Measurements from ENCODE around the gene ACAT2.
A peak's percentile ranks its signal among the peaks of the same experiment; 100 is the strongest.

ACAT2 gene

DNA sequence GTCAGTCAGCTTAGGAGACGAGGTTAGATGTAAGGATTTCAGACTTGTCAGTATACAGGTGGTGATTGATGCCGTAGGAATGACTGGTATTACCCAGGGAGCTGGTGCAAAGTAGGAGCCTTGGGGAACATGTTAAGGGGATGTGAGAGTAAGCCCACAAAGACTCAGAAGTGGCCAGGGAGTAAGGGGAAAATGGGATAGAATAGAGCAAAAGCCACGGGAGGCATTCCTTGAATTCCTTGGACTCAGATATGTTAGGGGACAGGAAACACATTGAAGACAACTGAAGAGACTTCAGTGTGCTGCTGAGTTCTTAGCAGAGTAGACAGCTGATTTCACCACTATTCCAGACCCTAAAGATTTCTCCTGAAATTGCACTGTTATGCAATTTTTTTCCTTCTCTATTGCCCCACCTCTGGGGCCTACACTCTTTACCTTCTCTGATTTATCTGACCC, 1.2 kb upstream of the ACAT2 start:
- Histone ChIP-seq H3K9ac (ENCODE audit: low read length) (no peak overlapping the region), H3K4me2 (ENCODE audit: low read length) (peak overlapping the region; percentile 42), H4K8ac (ENCODE audit: low read depth, low read length) (no peak overlapping the region), H4K12ac (ENCODE audit: low read depth, low read length) (no peak overlapping the region), H2BK5ac (ENCODE audit: low read depth, low read length, poor library complexity) (peak overlapping the region; percentile 66), H4K91ac (ENCODE audit: low read depth, low read length) (no peak overlapping the region), H3K79me1 (ENCODE audit: low read length) (peaks cover 20% of the 10 kb centered on the region), H3K27me3 (ENCODE audit: insufficient read depth, low read length) (no peaks in the 10 kb centered on the region), H3K4ac (ENCODE audit: low read depth, low read length) (no peak overlapping the region), H3K4me3 (ENCODE audit: low read depth, low read length) (no peak overlapping the region), H3K36me3 (ENCODE audit: control insufficient read depth in 1 of 2, insufficient read depth in 2 of 2, low read length in 2 of 2) (peaks cover 24 to 38% of the 10 kb centered on the region in 2 experiments), H2BK120ac (ENCODE audit: insufficient read depth, low read length, poor library complexity) (no peak overlapping the region), H2BK12ac (ENCODE audit: low read length) (no peak overlapping the region), H3K9me3 (ENCODE audit: insufficient read depth, low read depth, low read length) (no peaks in the 10 kb centered on the region), H3K27ac (ENCODE audit: low read depth, low read length) (peak overlapping the region; percentile 94), H3K14ac (ENCODE audit: low read length) (no peak overlapping the region), H3K79me2 (ENCODE audit: control insufficient read depth, insufficient read depth, low read length, poor library complexity) (peaks cover 14% of the 10 kb centered on the region), H2AFZ (ENCODE audit: insufficient read depth, low read length, poor library complexity) (no peak overlapping the region), H2AK5ac (ENCODE audit: low read length) (no peak overlapping the region), H3K4me1 (ENCODE audit: control insufficient read depth in 1 of 2, insufficient read depth in 2 of 2, low read length in 2 of 2) (peaks cover 18 to 33% of the 10 kb centered on the region in 2 experiments), H3K18ac (ENCODE audit: low read length) (no peak overlapping the region), H3K23ac (ENCODE audit: low read length) (no peak overlapping the region)
- WGBS (ENCODE audit: extremely low coverage, insufficient coverage, insufficient read length) = no CpG with 5 or more reads among the region's 3 CpGs
- peak; percentile 66 to 87 for DNase-seq

DNA sequence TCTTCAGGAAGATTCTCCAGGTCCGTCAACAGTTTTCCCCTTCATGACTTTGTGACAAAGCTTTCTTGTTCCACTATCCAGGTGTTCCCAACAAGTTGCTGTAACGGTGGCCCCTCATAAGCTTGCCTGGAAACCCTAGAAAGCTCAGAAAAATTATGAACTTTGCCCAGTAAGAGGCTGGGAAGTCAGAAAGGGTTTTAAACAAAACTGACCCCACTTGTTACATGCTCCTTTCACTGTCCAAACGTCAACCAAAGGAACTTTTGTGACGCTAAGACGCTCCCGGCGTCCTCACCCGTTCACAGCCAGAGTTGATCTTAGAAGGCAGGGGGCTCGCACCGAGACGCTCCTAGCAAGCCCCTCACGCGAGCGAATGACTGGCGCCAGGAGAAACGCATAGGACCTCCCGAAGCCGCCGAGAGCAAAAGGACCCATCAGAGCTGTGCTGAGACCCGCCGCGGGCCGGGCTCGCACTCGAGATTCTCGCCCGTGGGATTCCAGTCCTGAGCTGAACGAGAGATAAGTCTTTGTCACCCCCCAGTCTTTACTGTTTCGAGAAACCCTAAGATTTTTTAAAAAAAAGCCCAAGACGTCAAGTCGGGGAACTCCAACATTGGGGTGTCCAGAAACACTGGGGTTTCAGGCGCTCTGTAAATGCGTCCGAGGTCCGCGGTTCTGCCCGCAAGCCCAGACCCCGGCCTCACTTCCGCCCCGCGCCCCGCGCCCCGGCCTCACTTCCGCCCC, 544 bp upstream of the ACAT2 start:
- Histone ChIP-seq H3K23ac (ENCODE audit: low read length) (no peak overlapping the region), H3K79me1 (ENCODE audit: low read length) (peaks cover 20% of the 10 kb centered on the region)

DNA sequence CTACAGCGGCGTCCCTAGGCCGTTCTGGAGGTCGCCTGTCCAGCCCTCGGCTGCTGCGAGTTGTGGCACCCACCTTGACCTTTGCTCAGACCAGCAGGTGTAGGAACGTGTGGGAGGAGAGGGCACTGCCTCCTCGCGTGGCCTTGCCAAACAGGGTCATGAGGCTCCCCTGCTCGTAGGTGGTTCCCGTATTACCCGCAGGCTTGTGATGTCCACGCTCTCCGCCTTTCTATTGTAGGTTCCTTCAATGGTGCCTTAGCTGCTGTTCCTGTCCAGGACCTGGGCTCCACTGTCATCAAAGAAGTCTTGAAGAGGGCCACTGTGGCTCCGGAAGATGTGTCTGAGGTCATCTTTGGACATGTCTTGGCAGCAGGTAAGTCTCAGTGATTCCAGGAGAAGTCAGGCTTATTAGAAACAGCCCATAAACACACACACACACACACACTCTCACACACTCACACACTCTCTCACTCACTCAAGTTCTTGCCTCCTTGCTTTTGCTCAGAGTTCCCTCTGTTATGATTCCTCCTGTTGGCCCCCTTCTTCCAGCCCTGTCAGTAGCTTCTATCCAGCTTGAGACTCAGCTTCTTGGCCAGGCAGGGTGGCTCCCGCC, 942 bp downstream of the ACAT2 start:
- peaks cover 14% of the 10 kb centered on the region for H3K79me2 ChIP-seq (ENCODE audit: control insufficient read depth, insufficient read depth, low read length, poor library complexity)
- H3K79me1 ChIP-seq (ENCODE audit: low read length) = peaks cover 20% of the 10 kb centered on the region
- peak overlapping the region; percentile 33 for H4K8ac ChIP-seq (ENCODE audit: low read depth, low read length)
- H3K4me3 ChIP-seq (ENCODE audit: low read depth, low read length) = peak overlapping the region; percentile 84
- H3K4ac ChIP-seq (ENCODE audit: low read depth, low read length) = peak overlapping the region; percentile 59
- peaks cover 28 to 45% of the 10 kb centered on the region in 2 experiments for H3K36me3 ChIP-seq (ENCODE audit: control insufficient read depth in 1 of 2, insufficient read depth in 2 of 2, low read length in 2 of 2)
- H2AFZ ChIP-seq (ENCODE audit: insufficient read depth, low read length, poor library complexity) = peak overlapping the region; percentile 28
- no peaks in the 10 kb centered on the region for H3K9me3 ChIP-seq (ENCODE audit: insufficient read depth, low read depth, low read length)
- peak overlapping the region; percentile 55 for H3K9ac ChIP-seq (ENCODE audit: low read length)
- peak; percentile 46 to 64 for DNase-seq
- peak overlapping the region; percentile 15 for H4K12ac ChIP-seq (ENCODE audit: low read depth, low read length)
- H3K4me1 ChIP-seq (ENCODE audit: control insufficient read depth in 1 of 2, insufficient read depth in 2 of 2, low read length in 2 of 2) = peaks cover 18 to 33% of the 10 kb centered on the region in 2 experiments
- peak overlapping the region; percentile 77 for H3K14ac ChIP-seq (ENCODE audit: low read length)
- peak overlapping the region; percentile 58 for H3K18ac ChIP-seq (ENCODE audit: low read length)
- no peaks in the 10 kb centered on the region for H3K27me3 ChIP-seq (ENCODE audit: insufficient read depth, low read length)
- no CpG with 5 or more reads among the region's 16 CpGs for WGBS (ENCODE audit: extremely low coverage, insufficient coverage, insufficient read length)
- peak overlapping the region; percentile 70 for H2BK5ac ChIP-seq (ENCODE audit: low read depth, low read length, poor library complexity)
- peak overlapping the region; percentile 26 for H3K27ac ChIP-seq (ENCODE audit: low read depth, low read length)
- peak overlapping the region; percentile 63 for H2AK5ac ChIP-seq (ENCODE audit: low read length)
- peak overlapping the region; percentile 70 for H3K4me2 ChIP-seq (ENCODE audit: low read length)
- peak overlapping the region; percentile 90 for H4K91ac ChIP-seq (ENCODE audit: low read depth, low read length)
- H3K23ac ChIP-seq (ENCODE audit: low read length) = no peak overlapping the region
- peak overlapping the region; percentile 34 for H2BK12ac ChIP-seq (ENCODE audit: low read length)
- peak overlapping the region; percentile 65 for H2BK120ac ChIP-seq (ENCODE audit: insufficient read depth, low read length, poor library complexity)

More for the DNA sequence above, 544 bp upstream of the ACAT2 start:
- Histone ChIP-seq H3K18ac (ENCODE audit: low read length) (peak overlapping the region; percentile 92), H3K4me2 (ENCODE audit: low read length) (peak overlapping the region; percentile 62), H4K12ac (ENCODE audit: low read depth, low read length) (peak overlapping the region; percentile 89), H2BK12ac (ENCODE audit: low read length) (no peak overlapping the region), H3K4me3 (ENCODE audit: low read depth, low read length) (no peak overlapping the region), H2BK120ac (ENCODE audit: insufficient read depth, low read length, poor library complexity) (peak overlapping the region; percentile 85), H2BK5ac (ENCODE audit: low read depth, low read length, poor library complexity) (peak overlapping the region; percentile 66), H3K4me1 (ENCODE audit: control insufficient read depth in 1 of 2, insufficient read depth in 2 of 2, low read length in 2 of 2) (peaks cover 18 to 33% of the 10 kb centered on the region in 2 experiments), H3K36me3 (ENCODE audit: control insufficient read depth in 1 of 2, insufficient read depth in 2 of 2, low read length in 2 of 2) (peaks cover 25 to 39% of the 10 kb centered on the region in 2 experiments), H3K27me3 (ENCODE audit: insufficient read depth, low read length) (no peaks in the 10 kb centered on the region), H4K91ac (ENCODE audit: low read depth, low read length) (peak overlapping the region; percentile 99), H3K79me2 (ENCODE audit: control insufficient read depth, insufficient read depth, low read length, poor library complexity) (peaks cover 14% of the 10 kb centered on the region), H3K9ac (ENCODE audit: low read length) (peak overlapping the region; percentile 23), H3K14ac (ENCODE audit: low read length) (peak overlapping the region; percentile 95), H2AFZ (ENCODE audit: insufficient read depth, low read length, poor library complexity) (peak overlapping the region; percentile 50), H4K8ac (ENCODE audit: low read depth, low read length) (peak overlapping the region; percentile 92), H2AK5ac (ENCODE audit: low read length) (peak overlapping the region; percentile 99), H3K9me3 (ENCODE audit: insufficient read depth, low read depth, low read length) (no peaks in the 10 kb centered on the region), H3K27ac (ENCODE audit: low read depth, low read length) (peak overlapping the region; percentile 94), H3K4ac (ENCODE audit: low read depth, low read length) (peak overlapping the region; percentile 50)
- no CpG with 5 or more reads among the region's 45 CpGs for WGBS (ENCODE audit: extremely low coverage, insufficient coverage, insufficient read length)
- peak; percentile 15 to 58 for DNase-seq

DNA sequence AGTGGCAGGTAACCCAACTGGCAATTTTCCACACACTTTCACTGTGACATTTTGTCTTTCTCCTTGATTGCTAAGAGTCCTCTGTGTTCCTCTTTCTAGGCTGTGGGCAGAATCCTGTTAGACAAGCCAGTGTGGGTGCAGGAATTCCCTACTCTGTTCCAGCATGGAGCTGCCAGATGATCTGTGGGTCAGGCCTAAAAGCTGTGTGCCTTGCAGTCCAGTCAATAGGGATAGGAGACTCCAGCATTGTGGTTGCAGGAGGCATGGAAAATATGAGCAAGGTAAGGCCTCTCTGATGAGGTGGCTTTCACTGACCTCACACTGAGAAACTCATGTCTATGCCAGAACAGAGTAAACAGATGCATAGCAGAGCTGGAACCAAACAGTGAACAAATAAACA, 5.1 kb downstream of the ACAT2 start:
- Histone ChIP-seq H4K91ac (ENCODE audit: low read depth, low read length) (no peak overlapping the region), H2BK120ac (ENCODE audit: insufficient read depth, low read length, poor library complexity) (no peak overlapping the region), H2AK5ac (ENCODE audit: low read length) (no peak overlapping the region), H2BK12ac (ENCODE audit: low read length) (no peak overlapping the region), H3K4me2 (ENCODE audit: low read length) (no peak overlapping the region), H3K4me3 (ENCODE audit: low read depth, low read length) (no peak overlapping the region), H3K14ac (ENCODE audit: low read length) (no peak overlapping the region), H2AFZ (ENCODE audit: insufficient read depth, low read length, poor library complexity) (no peak overlapping the region), H3K36me3 (ENCODE audit: control insufficient read depth in 1 of 2, insufficient read depth in 2 of 2, low read length in 2 of 2) (peaks cover 37 to 57% of the 10 kb centered on the region in 2 experiments), H3K79me2 (ENCODE audit: control insufficient read depth, insufficient read depth, low read length, poor library complexity) (peaks cover 10% of the 10 kb centered on the region), H3K4ac (ENCODE audit: low read depth, low read length) (no peak overlapping the region), H3K27me3 (ENCODE audit: insufficient read depth, low read length) (no peaks in the 10 kb centered on the region), H3K9me3 (ENCODE audit: insufficient read depth, low read depth, low read length) (no peaks in the 10 kb centered on the region), H3K23ac (ENCODE audit: low read length) (no peak overlapping the region), H4K12ac (ENCODE audit: low read depth, low read length) (no peak overlapping the region), H2BK5ac (ENCODE audit: low read depth, low read length, poor library complexity) (no peak overlapping the region), H4K8ac (ENCODE audit: low read depth, low read length) (no peak overlapping the region), H3K27ac (ENCODE audit: low read depth, low read length) (no peak overlapping the region), H3K18ac (ENCODE audit: low read length) (no peak overlapping the region), H3K9ac (ENCODE audit: low read length) (no peak overlapping the region), H3K79me1 (ENCODE audit: low read length) (peaks cover 10% of the 10 kb centered on the region), H3K4me1 (ENCODE audit: control insufficient read depth in 1 of 2, insufficient read depth in 2 of 2, low read length in 2 of 2) (peaks cover 9 to 13% of the 10 kb centered on the region in 2 experiments)
- peak; percentile 60 to 73 for DNase-seq

Data from trophoblast cell (in vitro differentiated cells and primary cell).